Type B pancreatic cell (in vitro differentiated cells): ENCODE results near the gene SPATA9. TPM values are rescaled to one million over a fixed set of nuclear protein-coding genes. Genes with fewer than 3 reads are reported as not detected.

Source experiments
- DNase-seq: peaks from one replicate; pipeline ENCODE4 v3.0.0; 2021; ENCODE audit warnings: mixed read lengths; ENCODE audit not compliant: unreplicated experiment; ENCODE audit errors: extremely low spot score
- H3K27ac Mint-ChIP-seq: 2 replicates; pipeline ENCODE4 v1.8.0; 2021; ENCODE audit warnings: mild to moderate bottlenecking, mixed read lengths
- H3K27me3 Mint-ChIP-seq: 2 replicates; pipeline ENCODE4 v1.8.0; 2021; ENCODE audit warnings: mixed read lengths
- H3K36me3 Mint-ChIP-seq: 2 replicates; pipeline ENCODE4 v1.8.0; 2021; ENCODE audit warnings: mixed read lengths
- H3K4me1 Mint-ChIP-seq: one replicate; pipeline ENCODE4 v1.8.0; 2021; ENCODE audit warnings: mixed read lengths; ENCODE audit not compliant: unreplicated experiment
- H3K4me3 Mint-ChIP-seq: 2 replicates; pipeline ENCODE4 v1.8.0; 2021; ENCODE audit warnings: mild to moderate bottlenecking, mixed read lengths
- H3K9me3 Mint-ChIP-seq: 2 replicates; pipeline ENCODE4 v1.8.0; 2021; ENCODE audit warnings: mixed read lengths
- total RNA-seq: library from RNA; stranded (reverse); gene quantifications from 2 replicates; pipeline ENCODE4 v1.2.1, GENCODE V29; 2021; ENCODE audit warnings: low replicate concordance
- TF ChIP-seq, protein P1 (sequence below): fragments of 200-600 bp; sonication (generic); conservative IDR thresholded peaks from 2 replicates; pipeline ENCODE4 v1.5.0; 2021; ENCODE audit warnings: antibody characterized with exemption, mild to moderate bottlenecking

Gene SPATA9
- total RNA-seq, 1 donor from 2014 or later = 0.29 TPM

GRCh38 chr5:95644351-95645042, 38.3 kb downstream of the SPATA9 start:
- DNase-seq = no peak
- H3K27me3 Mint-ChIP-seq = no peaks in the 10 kb centered on the region
- no peak overlapping the region for H3K4me3 Mint-ChIP-seq
- no peaks in the 10 kb centered on the region for H3K36me3 Mint-ChIP-seq
- peak overlapping the region; percentile 3 for H3K27ac Mint-ChIP-seq
- TF ChIP-seq, protein P1, sequence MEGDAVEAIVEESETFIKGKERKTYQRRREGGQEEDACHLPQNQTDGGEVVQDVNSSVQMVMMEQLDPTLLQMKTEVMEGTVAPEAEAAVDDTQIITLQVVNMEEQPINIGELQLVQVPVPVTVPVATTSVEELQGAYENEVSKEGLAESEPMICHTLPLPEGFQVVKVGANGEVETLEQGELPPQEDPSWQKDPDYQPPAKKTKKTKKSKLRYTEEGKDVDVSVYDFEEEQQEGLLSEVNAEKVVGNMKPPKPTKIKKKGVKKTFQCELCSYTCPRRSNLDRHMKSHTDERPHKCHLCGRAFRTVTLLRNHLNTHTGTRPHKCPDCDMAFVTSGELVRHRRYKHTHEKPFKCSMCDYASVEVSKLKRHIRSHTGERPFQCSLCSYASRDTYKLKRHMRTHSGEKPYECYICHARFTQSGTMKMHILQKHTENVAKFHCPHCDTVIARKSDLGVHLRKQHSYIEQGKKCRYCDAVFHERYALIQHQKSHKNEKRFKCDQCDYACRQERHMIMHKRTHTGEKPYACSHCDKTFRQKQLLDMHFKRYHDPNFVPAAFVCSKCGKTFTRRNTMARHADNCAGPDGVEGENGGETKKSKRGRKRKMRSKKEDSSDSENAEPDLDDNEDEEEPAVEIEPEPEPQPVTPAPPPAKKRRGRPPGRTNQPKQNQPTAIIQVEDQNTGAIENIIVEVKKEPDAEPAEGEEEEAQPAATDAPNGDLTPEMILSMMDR = peak; percentile 78
- peaks cover 5% of the 10 kb centered on the region for H3K4me1 Mint-ChIP-seq
- H3K9me3 Mint-ChIP-seq = no peaks in the 10 kb centered on the region

- no peak overlapping the region for H3K4me3 Mint-ChIP-seq
- TF ChIP-seq, protein P1 = no peak
- peaks cover 5% of the 10 kb centered on the region for H3K4me1 Mint-ChIP-seq
- H3K27me3 Mint-ChIP-seq = peaks cover 5% of the 10 kb centered on the region
- no peaks in the 10 kb centered on the region for H3K36me3 Mint-ChIP-seq
- H3K27ac Mint-ChIP-seq = no peak overlapping the region
- H3K9me3 Mint-ChIP-seq = no peaks in the 10 kb centered on the region
- DNase-seq = no peak
Observed at GRCh38 chr5:95643152-95643551, 39.6 kb downstream of the SPATA9 start.

GRCh38 chr5:95641741-95642220, 41.0 kb downstream of the SPATA9 start:
- no peak for DNase-seq
- Mint-ChIP-seq H3K27ac (no peak overlapping the region), H3K27me3 (peaks cover 5% of the 10 kb centered on the region), H3K9me3 (no peaks in the 10 kb centered on the region), H3K4me3 (no peak overlapping the region), H3K4me1 (peaks cover 5% of the 10 kb centered on the region), H3K36me3 (no peaks in the 10 kb centered on the region)
- TF ChIP-seq, protein P1 = no peak

DNA sequence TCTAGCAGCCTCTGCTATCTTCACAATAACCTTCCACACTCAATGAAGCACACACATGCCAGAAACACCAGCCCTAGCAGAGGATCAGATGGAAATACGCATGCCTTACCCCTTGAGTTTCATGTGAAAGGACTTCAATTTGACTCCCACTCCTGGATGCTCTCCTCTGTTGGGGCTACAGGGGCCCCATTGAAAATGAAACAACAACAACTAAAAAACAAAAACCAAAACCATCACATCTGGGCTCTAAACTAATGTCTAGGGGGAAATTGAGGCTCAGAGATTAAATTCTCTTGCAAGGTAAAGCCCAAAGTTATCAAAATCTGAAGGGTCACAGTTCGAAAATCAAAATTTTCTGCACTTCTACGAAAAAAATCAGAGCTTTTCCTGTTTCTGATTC, 44.2 kb downstream of the SPATA9 start:
- TF ChIP-seq, protein P1 = no peak
- H3K4me3 Mint-ChIP-seq = no peak overlapping the region
- no peaks in the 10 kb centered on the region for H3K4me1 Mint-ChIP-seq
- H3K36me3 Mint-ChIP-seq = no peaks in the 10 kb centered on the region
- no peak for DNase-seq
- H3K27ac Mint-ChIP-seq = no peak overlapping the region
- H3K27me3 Mint-ChIP-seq = peaks cover 5% of the 10 kb centered on the region
- H3K9me3 Mint-ChIP-seq = no peaks in the 10 kb centered on the region

DNA sequence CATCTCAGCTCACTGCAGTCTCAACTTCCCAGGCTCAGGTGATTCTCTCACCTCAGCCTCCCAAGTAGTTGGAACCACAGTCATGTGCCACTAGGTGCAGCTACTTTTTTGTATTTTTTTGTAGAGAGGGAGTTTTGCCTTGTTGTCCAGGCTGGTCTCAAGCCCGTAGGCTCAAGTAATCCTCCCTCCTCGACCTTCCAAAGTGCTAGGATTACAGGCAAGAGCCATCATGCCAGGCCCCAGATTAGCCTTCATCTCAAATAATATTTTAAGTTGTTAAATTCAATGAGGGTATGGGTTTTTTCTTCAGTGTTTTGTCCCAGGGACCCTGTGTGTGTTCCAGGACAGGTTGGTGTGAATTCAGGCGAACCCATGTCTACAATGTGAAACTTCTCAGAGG, 48.7 kb downstream of the SPATA9 start:
- Mint-ChIP-seq H3K27me3 (peaks cover 5% of the 10 kb centered on the region), H3K27ac (no peak overlapping the region), H3K4me3 (no peak overlapping the region), H3K36me3 (no peaks in the 10 kb centered on the region), H3K4me1 (no peaks in the 10 kb centered on the region), H3K9me3 (no peaks in the 10 kb centered on the region)
- DNase-seq = no peak
- TF ChIP-seq, protein P1 = no peak
